ENCODE measurements around the gene TOGARAM1.

Gene TOGARAM1

GRCh38 chr14:45048385-45048784 is 86.4 kb downstream of the TOGARAM1 start:
- Histone ChIP-seq H2BK5ac (ENCODE audit: low read length) (no peak overlapping the region), H3K56ac (ENCODE audit: low read length) (no peak overlapping the region), H3K4me3 (ENCODE audit: low read length) (no peak overlapping the region), H3K36me3 (ENCODE audit: control insufficient read depth, insufficient read depth, low read length) (peaks cover 2% of the 10 kb centered on the region), H3K27ac (ENCODE audit: low read depth, low read length) (no peak overlapping the region), H3K18ac (ENCODE audit: low read length) (no peak overlapping the region), H3K79me1 (ENCODE audit: low read length) (no peaks in the 10 kb centered on the region), H3K4ac (ENCODE audit: low read depth, low read length) (no peak overlapping the region), H3K4me2 (ENCODE audit: low read length) (no peak overlapping the region), H2AK5ac (ENCODE audit: low read length) (no peak overlapping the region), H3K4me1 (ENCODE audit: control insufficient read depth, low read depth, low read length) (no peaks in the 10 kb centered on the region), H2BK120ac (ENCODE audit: low read depth, low read length) (no peak overlapping the region), H4K5ac (ENCODE audit: low read length) (no peak overlapping the region), H3K27me3 (ENCODE audit: insufficient read depth, low read length, poor library complexity) (no peaks in the 10 kb centered on the region), H2BK15ac (replicated peaks; ENCODE audit: low read depth) (no peak overlapping the region), H3K79me2 (ENCODE audit: control insufficient read depth, insufficient read depth, low read length) (no peaks in the 10 kb centered on the region), H3K23ac (ENCODE audit: low read length) (no peak overlapping the region), H4K8ac (ENCODE audit: low read depth, low read length) (no peak overlapping the region), H3K9ac (ENCODE audit: low read length) (no peak overlapping the region)
- no CpG with 5 or more reads among the region's 2 CpGs for WGBS (ENCODE audit: extremely low coverage, insufficient coverage, low lambda C conversion rate)
- no peak for DNase-seq

DNA sequence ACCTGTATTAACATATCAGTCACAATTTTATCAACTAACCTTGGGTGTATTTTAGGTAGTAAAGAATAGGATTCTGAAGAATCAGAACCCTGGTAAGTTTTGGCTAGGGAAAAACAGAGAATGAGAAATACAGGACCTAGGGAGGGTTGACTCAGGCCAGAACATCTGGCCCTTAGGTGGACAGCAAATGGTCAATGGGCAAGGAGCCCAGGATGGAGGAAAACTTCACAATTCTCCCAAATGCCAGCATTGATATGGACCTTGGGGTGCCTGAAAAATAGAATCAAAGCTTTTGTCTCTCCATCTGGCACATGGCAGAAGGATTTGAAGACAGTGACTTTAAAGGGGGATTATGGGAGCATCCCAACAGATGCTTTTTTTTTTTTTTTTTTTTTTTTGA is 89.2 kb downstream of the TOGARAM1 start:
- Histone ChIP-seq H3K9ac (ENCODE audit: low read length) (no peak overlapping the region), H3K4me2 (ENCODE audit: low read length) (no peak overlapping the region), H4K8ac (ENCODE audit: low read depth, low read length) (no peak overlapping the region), H3K27me3 (ENCODE audit: insufficient read depth, low read length, poor library complexity) (no peaks in the 10 kb centered on the region), H3K79me1 (ENCODE audit: low read length) (no peaks in the 10 kb centered on the region), H2BK120ac (ENCODE audit: low read depth, low read length) (no peak overlapping the region), H3K56ac (ENCODE audit: low read length) (no peak overlapping the region), H3K4ac (ENCODE audit: low read depth, low read length) (no peak overlapping the region), H3K23ac (ENCODE audit: low read length) (no peak overlapping the region), H3K18ac (ENCODE audit: low read length) (no peak overlapping the region), H3K4me3 (ENCODE audit: low read length) (no peak overlapping the region), H2BK5ac (ENCODE audit: low read length) (no peak overlapping the region), H2BK15ac (replicated peaks; ENCODE audit: low read depth) (no peak overlapping the region), H3K4me1 (ENCODE audit: control insufficient read depth, low read depth, low read length) (no peaks in the 10 kb centered on the region), H3K27ac (ENCODE audit: low read depth, low read length) (no peak overlapping the region), H4K5ac (ENCODE audit: low read length) (no peak overlapping the region), H3K36me3 (ENCODE audit: control insufficient read depth, insufficient read depth, low read length) (peaks cover 2% of the 10 kb centered on the region), H3K79me2 (ENCODE audit: control insufficient read depth, insufficient read depth, low read length) (no peaks in the 10 kb centered on the region), H2AK5ac (ENCODE audit: low read length) (no peak overlapping the region)
- DNase-seq: no peak

DNA sequence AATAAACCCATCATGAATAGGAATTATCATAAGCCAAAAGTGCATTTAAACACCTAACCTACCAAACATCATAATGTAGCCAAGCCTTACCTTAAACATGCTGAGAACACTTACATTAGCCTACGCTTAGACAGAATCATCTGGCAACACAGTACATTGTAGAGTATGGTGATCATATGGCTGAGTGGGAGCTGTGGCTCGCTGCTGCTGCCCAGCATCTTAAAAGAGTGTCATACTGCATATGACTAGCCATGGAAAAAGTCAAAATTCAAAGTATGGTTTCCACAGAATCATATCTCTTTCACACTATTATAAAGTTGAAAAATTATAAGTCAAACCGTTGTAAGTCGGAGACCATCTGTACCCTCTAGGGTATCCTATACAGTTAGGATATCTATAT is 89.9 kb downstream of the TOGARAM1 start:
- no CpG with 5 or more reads among the region's 4 CpGs for WGBS (ENCODE audit: extremely low coverage, insufficient coverage, low lambda C conversion rate)

DNA sequence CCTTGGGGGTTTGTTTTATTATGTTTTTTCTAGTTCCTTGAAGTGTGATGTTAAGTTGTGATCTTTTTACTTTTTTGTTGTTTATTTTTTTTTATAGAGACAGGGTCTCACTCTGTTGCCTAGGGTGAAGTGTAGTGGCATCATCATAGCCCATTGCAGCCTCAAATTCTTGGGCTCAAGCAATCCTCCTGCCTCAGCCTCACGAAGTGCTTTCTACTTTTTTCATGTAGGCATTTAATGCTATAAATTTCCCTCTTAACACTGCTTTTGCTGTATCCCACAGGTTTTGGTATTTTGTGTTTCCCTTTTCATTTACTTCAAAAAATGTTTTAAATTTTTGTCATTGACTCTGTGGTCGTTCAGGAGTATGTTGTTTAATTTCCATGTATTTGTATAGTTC is 95.4 kb downstream of the TOGARAM1 start:
- Histone ChIP-seq H3K4me1 (ENCODE audit: control insufficient read depth, low read depth, low read length) (no peaks in the 10 kb centered on the region), H3K79me2 (ENCODE audit: control insufficient read depth, insufficient read depth, low read length) (no peaks in the 10 kb centered on the region)

More for the DNA sequence above, 89.9 kb downstream of the TOGARAM1 start:
- H3K56ac ChIP-seq (ENCODE audit: low read length): no peak overlapping the region
- no peak overlapping the region for H3K4me3 ChIP-seq (ENCODE audit: low read length)
- no peak overlapping the region for H2AK5ac ChIP-seq (ENCODE audit: low read length)
- H3K27me3 ChIP-seq (ENCODE audit: insufficient read depth, low read length, poor library complexity): no peaks in the 10 kb centered on the region
- H2BK120ac ChIP-seq (ENCODE audit: low read depth, low read length): no peak overlapping the region
- H3K4ac ChIP-seq (ENCODE audit: low read depth, low read length): no peak overlapping the region
- no peak overlapping the region for H3K27ac ChIP-seq (ENCODE audit: low read depth, low read length)
- no peak overlapping the region for H2BK15ac ChIP-seq (replicated peaks; ENCODE audit: low read depth)
- H4K5ac ChIP-seq (ENCODE audit: low read length): no peak overlapping the region
- H2BK5ac ChIP-seq (ENCODE audit: low read length): no peak overlapping the region
- H3K18ac ChIP-seq (ENCODE audit: low read length): no peak overlapping the region
- H3K23ac ChIP-seq (ENCODE audit: low read length): no peak overlapping the region
- no peaks in the 10 kb centered on the region for H3K79me2 ChIP-seq (ENCODE audit: control insufficient read depth, insufficient read depth, low read length)
- DNase-seq: no peak
- H3K4me1 ChIP-seq (ENCODE audit: control insufficient read depth, low read depth, low read length): no peaks in the 10 kb centered on the region
- peaks cover 2% of the 10 kb centered on the region for H3K36me3 ChIP-seq (ENCODE audit: control insufficient read depth, insufficient read depth, low read length)
- no peak overlapping the region for H3K4me2 ChIP-seq (ENCODE audit: low read length)
- H3K79me1 ChIP-seq (ENCODE audit: low read length): no peaks in the 10 kb centered on the region
- no peak overlapping the region for H3K9ac ChIP-seq (ENCODE audit: low read length)
- no peak overlapping the region for H4K8ac ChIP-seq (ENCODE audit: low read depth, low read length)

GRCh38 chr14:45057881-45058364 is 95.9 kb downstream of the TOGARAM1 start:
- no peak for DNase-seq
- no peak overlapping the region for H3K9ac ChIP-seq (ENCODE audit: low read length)
- H2BK15ac ChIP-seq (replicated peaks; ENCODE audit: low read depth): no peak overlapping the region
- H3K4me2 ChIP-seq (ENCODE audit: low read length): no peak overlapping the region
- H3K27ac ChIP-seq (ENCODE audit: low read depth, low read length): no peak overlapping the region
- no peaks in the 10 kb centered on the region for H3K79me1 ChIP-seq (ENCODE audit: low read length)
- H2AK5ac ChIP-seq (ENCODE audit: low read length): no peak overlapping the region
- H3K56ac ChIP-seq (ENCODE audit: low read length): no peak overlapping the region
- no peak overlapping the region for H3K4ac ChIP-seq (ENCODE audit: low read depth, low read length)
- no peaks in the 10 kb centered on the region for H3K79me2 ChIP-seq (ENCODE audit: control insufficient read depth, insufficient read depth, low read length)
- H2BK5ac ChIP-seq (ENCODE audit: low read length): no peak overlapping the region
- H4K5ac ChIP-seq (ENCODE audit: low read length): no peak overlapping the region
- H3K27me3 ChIP-seq (ENCODE audit: insufficient read depth, low read length, poor library complexity): no peaks in the 10 kb centered on the region
- H3K23ac ChIP-seq (ENCODE audit: low read length): no peak overlapping the region
- H3K4me3 ChIP-seq (ENCODE audit: low read length): no peak overlapping the region
- no peak overlapping the region for H4K8ac ChIP-seq (ENCODE audit: low read depth, low read length)
- no peak overlapping the region for H3K18ac ChIP-seq (ENCODE audit: low read length)
- no peaks in the 10 kb centered on the region for H3K36me3 ChIP-seq (ENCODE audit: control insufficient read depth, insufficient read depth, low read length)
- H2BK120ac ChIP-seq (ENCODE audit: low read depth, low read length): no peak overlapping the region
- H3K4me1 ChIP-seq (ENCODE audit: control insufficient read depth, low read depth, low read length): no peaks in the 10 kb centered on the region

More for the DNA sequence above, 95.4 kb downstream of the TOGARAM1 start:
- Histone ChIP-seq H3K23ac (ENCODE audit: low read length) (no peak overlapping the region), H2AK5ac (ENCODE audit: low read length) (no peak overlapping the region), H3K18ac (ENCODE audit: low read length) (no peak overlapping the region), H2BK120ac (ENCODE audit: low read depth, low read length) (no peak overlapping the region), H3K36me3 (ENCODE audit: control insufficient read depth, insufficient read depth, low read length) (no peaks in the 10 kb centered on the region), H3K27me3 (ENCODE audit: insufficient read depth, low read length, poor library complexity) (no peaks in the 10 kb centered on the region), H3K56ac (ENCODE audit: low read length) (no peak overlapping the region), H3K79me1 (ENCODE audit: low read length) (no peaks in the 10 kb centered on the region), H4K8ac (ENCODE audit: low read depth, low read length) (no peak overlapping the region), H3K27ac (ENCODE audit: low read depth, low read length) (no peak overlapping the region), H2BK5ac (ENCODE audit: low read length) (no peak overlapping the region), H3K4me2 (ENCODE audit: low read length) (no peak overlapping the region), H3K4ac (ENCODE audit: low read depth, low read length) (no peak overlapping the region), H3K9ac (ENCODE audit: low read length) (no peak overlapping the region), H2BK15ac (replicated peaks; ENCODE audit: low read depth) (no peak overlapping the region), H3K4me3 (ENCODE audit: low read length) (no peak overlapping the region), H4K5ac (ENCODE audit: low read length) (no peak overlapping the region)
- no peak for DNase-seq
- WGBS (ENCODE audit: extremely low coverage, insufficient coverage, low lambda C conversion rate): no CpG with 5 or more reads among the region's 2 CpGs

- Histone ChIP-seq H3K27me3 (ENCODE audit: insufficient read depth, low read length, poor library complexity) (no peaks in the 10 kb centered on the region), H2BK15ac (replicated peaks; ENCODE audit: low read depth) (no peak overlapping the region), H2BK120ac (ENCODE audit: low read depth, low read length) (no peak overlapping the region), H3K79me1 (ENCODE audit: low read length) (peaks cover 1% of the 10 kb centered on the region), H3K4me2 (ENCODE audit: low read length) (no peak overlapping the region), H2BK5ac (ENCODE audit: low read length) (no peak overlapping the region), H4K8ac (ENCODE audit: low read depth, low read length) (no peak overlapping the region), H3K23ac (ENCODE audit: low read length) (no peak overlapping the region), H3K18ac (ENCODE audit: low read length) (no peak overlapping the region), H3K27ac (ENCODE audit: low read depth, low read length) (no peak overlapping the region), H3K79me2 (ENCODE audit: control insufficient read depth, insufficient read depth, low read length) (no peaks in the 10 kb centered on the region), H3K9ac (ENCODE audit: low read length) (no peak overlapping the region), H3K4me1 (ENCODE audit: control insufficient read depth, low read depth, low read length) (no peaks in the 10 kb centered on the region), H4K5ac (ENCODE audit: low read length) (no peak overlapping the region), H2AK5ac (ENCODE audit: low read length) (no peak overlapping the region), H3K4me3 (ENCODE audit: low read length) (no peak overlapping the region), H3K56ac (ENCODE audit: low read length) (no peak overlapping the region), H3K36me3 (ENCODE audit: control insufficient read depth, insufficient read depth, low read length) (no peaks in the 10 kb centered on the region), H3K4ac (ENCODE audit: low read depth, low read length) (no peak overlapping the region)
- no peak for DNase-seq
These were observed 98.6 kb downstream of the TOGARAM1 start for GRCh38 chr14:45060551-45060950.

Data from mesendoderm (in vitro differentiated cells).